Measurements from ENCODE around the gene ANXA1. TPM values are rescaled to one million over a fixed set of nuclear protein-coding genes. Genes with fewer than 3 reads are reported as not detected.
"Not testable (repeated sequence)": the region's sequence is repeated elsewhere in the genome, so short reads cannot be mapped to it uniquely, and the experiment has no call there.

Gene ANXA1
- total and polyA plus RNA-seq, 4 donors = 55.9 to 225 (median 129) TPM

- WGBS (ENCODE audit: insufficient coverage) = 84% methylated on average over 3 of the region's 4 CpGs
- H3K4me3 ChIP-seq (ENCODE audit: low read depth, low read length) = no peak overlapping the region
- no peak overlapping the region for H3K27ac ChIP-seq (ENCODE audit: low read depth, low read length)
- H3K9me3 ChIP-seq (ENCODE audit: control insufficient read depth, insufficient read depth, low read length) = no peaks in the 10 kb centered on the region
- no peaks in the 10 kb centered on the region for H3K36me3 ChIP-seq (ENCODE audit: control insufficient read depth, insufficient read depth, low read length)
- no peaks in the 10 kb centered on the region for H3K27me3 ChIP-seq (ENCODE audit: control insufficient read depth, insufficient read depth, low read length)
- H3K4me1 ChIP-seq (ENCODE audit: control insufficient read depth, insufficient read depth, low read length) = no peaks in the 10 kb centered on the region
- DNase-seq (ENCODE audit: low read depth in 4 of 6, low spot score in 6 of 6) = no peak
Observed at GRCh38 chr9:73176450-73176875, 24.8 kb downstream of the ANXA1 start.

DNA sequence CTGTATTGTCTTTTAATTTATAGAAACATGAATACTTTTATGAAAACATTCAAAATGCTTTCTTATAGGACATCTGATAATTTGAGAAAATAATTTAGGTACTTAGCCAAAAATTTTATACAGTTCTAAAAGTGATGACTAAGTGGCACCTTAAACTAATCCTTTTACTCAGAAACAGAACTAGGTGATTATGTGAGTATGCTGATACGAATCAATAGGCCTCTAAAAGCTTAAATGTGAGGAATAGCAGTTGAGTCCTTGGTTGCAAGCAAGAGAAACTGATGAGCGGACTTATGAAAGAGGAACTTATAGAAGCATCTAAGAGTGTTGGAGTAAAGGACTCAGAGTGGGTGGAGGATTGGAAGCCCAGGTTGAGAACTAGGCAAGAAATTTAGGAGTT lies 26.4 kb downstream of the ANXA1 start:
- H3K27ac ChIP-seq (ENCODE audit: low read depth, low read length) = no peak overlapping the region

DNA sequence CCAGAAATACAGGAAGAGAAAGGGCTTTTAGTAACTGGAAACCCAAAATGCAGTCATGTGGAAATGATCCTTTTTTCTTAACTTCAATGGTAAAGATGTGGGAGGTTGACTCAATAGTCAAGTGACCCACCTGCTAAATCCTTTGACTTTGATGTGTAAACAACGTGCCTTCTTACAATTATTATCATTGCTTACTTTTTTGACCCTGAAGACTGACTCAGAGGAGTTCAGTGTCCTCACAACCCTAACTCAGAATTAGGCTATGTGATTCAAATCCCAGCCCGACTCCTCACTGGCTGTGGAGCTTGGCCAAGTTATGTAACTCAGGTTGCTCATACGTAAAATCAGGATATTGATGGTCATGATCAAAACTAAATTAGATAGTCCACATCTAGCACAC lies 27.9 kb downstream of the ANXA1 start:
- 40% methylated on average over 1 of the region's 3 CpGs for WGBS (ENCODE audit: insufficient coverage)
- DNase-seq (ENCODE audit: low read depth in 4 of 6, low spot score in 6 of 6) = no peak
- H3K27ac ChIP-seq (ENCODE audit: low read depth, low read length) = no peak overlapping the region

More for the DNA sequence above, 26.4 kb downstream of the ANXA1 start:
- DNase-seq (ENCODE audit: low read depth in 4 of 6, low spot score in 6 of 6) = no peak
- Histone ChIP-seq H3K4me1 (ENCODE audit: control insufficient read depth, insufficient read depth, low read length) (no peaks in the 10 kb centered on the region), H3K4me3 (ENCODE audit: low read depth, low read length) (no peak overlapping the region), H3K36me3 (ENCODE audit: control insufficient read depth, insufficient read depth, low read length) (no peaks in the 10 kb centered on the region), H3K9me3 (ENCODE audit: control insufficient read depth, insufficient read depth, low read length) (no peaks in the 10 kb centered on the region), H3K27me3 (ENCODE audit: control insufficient read depth, insufficient read depth, low read length) (no peaks in the 10 kb centered on the region)
- 100% methylated on average over 2 of the region's 2 CpGs for WGBS (ENCODE audit: insufficient coverage)

GRCh38 chr9:73180403-73180802 lies 28.7 kb downstream of the ANXA1 start:
- H3K4me3 ChIP-seq (ENCODE audit: low read depth, low read length) = no peak overlapping the region
- H3K36me3 ChIP-seq (ENCODE audit: control insufficient read depth, insufficient read depth, low read length) = no peaks in the 10 kb centered on the region
- H3K27me3 ChIP-seq (ENCODE audit: control insufficient read depth, insufficient read depth, low read length) = no peaks in the 10 kb centered on the region
- H3K4me1 ChIP-seq (ENCODE audit: control insufficient read depth, insufficient read depth, low read length) = no peaks in the 10 kb centered on the region
- WGBS (ENCODE audit: insufficient coverage) = 83% methylated on average over 1 of the region's 1 CpG
- DNase-seq (ENCODE audit: low read depth in 4 of 6, low spot score in 6 of 6) = peak in 1 of 6 donors; percentile 33
- no peak overlapping the region for H3K27ac ChIP-seq (ENCODE audit: low read depth, low read length)
- no peaks in the 10 kb centered on the region for H3K9me3 ChIP-seq (ENCODE audit: control insufficient read depth, insufficient read depth, low read length)

More for the DNA sequence above, 27.9 kb downstream of the ANXA1 start:
- Histone ChIP-seq H3K27me3 (ENCODE audit: control insufficient read depth, insufficient read depth, low read length) (no peaks in the 10 kb centered on the region), H3K36me3 (ENCODE audit: control insufficient read depth, insufficient read depth, low read length) (no peaks in the 10 kb centered on the region), H3K9me3 (ENCODE audit: control insufficient read depth, insufficient read depth, low read length) (no peaks in the 10 kb centered on the region), H3K4me3 (ENCODE audit: low read depth, low read length) (no peak overlapping the region), H3K4me1 (ENCODE audit: control insufficient read depth, insufficient read depth, low read length) (no peaks in the 10 kb centered on the region)

DNA sequence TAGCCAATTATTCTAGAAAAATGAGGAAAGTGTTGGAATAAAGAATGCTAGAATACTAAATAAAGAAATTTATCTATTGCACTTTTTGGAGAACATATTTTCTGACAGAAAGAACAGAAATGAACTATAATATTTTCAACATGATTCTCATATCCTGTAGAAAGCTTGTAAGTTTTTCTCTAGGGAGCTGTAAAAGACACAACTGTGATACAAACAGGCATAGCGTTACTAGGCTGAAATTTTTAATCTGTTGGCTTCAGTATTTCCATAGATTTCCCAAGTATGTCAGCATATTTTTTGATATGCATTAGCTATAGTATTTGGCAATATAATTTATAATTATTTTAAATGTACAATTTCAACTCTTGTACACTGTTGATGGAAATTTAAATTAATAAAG lies 31.3 kb downstream of the ANXA1 start:
- Histone ChIP-seq H3K27me3 (ENCODE audit: control insufficient read depth, insufficient read depth, low read length) (no peaks in the 10 kb centered on the region), H3K4me3 (ENCODE audit: low read depth, low read length) (no peak overlapping the region), H3K4me1 (ENCODE audit: control insufficient read depth, insufficient read depth, low read length) (no peaks in the 10 kb centered on the region), H3K27ac (ENCODE audit: low read depth, low read length) (no peak overlapping the region), H3K36me3 (ENCODE audit: control insufficient read depth, insufficient read depth, low read length) (no peaks in the 10 kb centered on the region), H3K9me3 (ENCODE audit: control insufficient read depth, insufficient read depth, low read length) (no peaks in the 10 kb centered on the region)
- no CpG with 5 or more reads among the region's 1 CpG for WGBS (ENCODE audit: insufficient coverage)
- DNase-seq (ENCODE audit: low read depth in 4 of 6, low spot score in 6 of 6) = peak in 1 of 6 donors; percentile 29

GRCh38 chr9:73183428-73183827 lies 31.8 kb downstream of the ANXA1 start:
- no peaks in the 10 kb centered on the region for H3K27me3 ChIP-seq (ENCODE audit: control insufficient read depth, insufficient read depth, low read length)
- no peak for DNase-seq (ENCODE audit: low read depth in 4 of 6, low spot score in 6 of 6)
- H3K27ac ChIP-seq (ENCODE audit: low read depth, low read length) = no peak overlapping the region

GRCh38 chr9:73183917-73184861 lies 32.5 kb downstream of the ANXA1 start:
- Histone ChIP-seq H3K27ac (ENCODE audit: low read depth, low read length) (no peak overlapping the region), H3K4me3 (ENCODE audit: low read depth, low read length) (no peak overlapping the region), H3K9me3 (ENCODE audit: control insufficient read depth, insufficient read depth, low read length) (no peaks in the 10 kb centered on the region), H3K36me3 (ENCODE audit: control insufficient read depth, insufficient read depth, low read length) (no peaks in the 10 kb centered on the region), H3K27me3 (ENCODE audit: control insufficient read depth, insufficient read depth, low read length) (no peaks in the 10 kb centered on the region), H3K4me1 (ENCODE audit: control insufficient read depth, insufficient read depth, low read length) (no peaks in the 10 kb centered on the region)
- DNase-seq (ENCODE audit: low read depth in 4 of 6, low spot score in 6 of 6) = peak in 5 of 6 donors; percentile 27 to 86 (median 48)
- WGBS (ENCODE audit: insufficient coverage) = 60% methylated on average over 2 of the region's 3 CpGs

More at GRCh38 chr9:73183428-73183827, 31.8 kb downstream of the ANXA1 start:
- no peaks in the 10 kb centered on the region for H3K9me3 ChIP-seq (ENCODE audit: control insufficient read depth, insufficient read depth, low read length)
- H3K36me3 ChIP-seq (ENCODE audit: control insufficient read depth, insufficient read depth, low read length) = no peaks in the 10 kb centered on the region
- no peaks in the 10 kb centered on the region for H3K4me1 ChIP-seq (ENCODE audit: control insufficient read depth, insufficient read depth, low read length)
- no peak overlapping the region for H3K4me3 ChIP-seq (ENCODE audit: low read depth, low read length)

DNA sequence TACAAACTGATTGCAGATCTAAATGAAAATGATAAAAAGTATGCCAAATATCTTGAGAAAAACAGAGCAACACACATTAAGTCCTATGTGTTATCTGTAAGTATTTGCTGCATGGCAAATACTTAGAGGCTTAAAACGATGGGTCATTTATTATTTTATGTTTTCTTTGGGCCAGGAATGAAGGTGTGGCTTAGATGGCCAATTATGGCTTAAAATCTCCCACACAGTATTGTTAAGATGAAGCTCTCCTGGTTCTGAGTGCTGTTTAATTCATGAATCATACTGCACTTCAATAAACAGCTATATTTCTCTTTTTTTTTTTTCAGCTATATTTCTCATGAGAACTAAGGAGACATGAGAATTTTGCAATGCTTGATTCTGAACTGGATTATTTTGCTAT lies 39.4 kb downstream of the ANXA1 start:
- no CpG with 5 or more reads among the region's 1 CpG for WGBS (ENCODE audit: insufficient coverage)
- not testable (repeated sequence) for H3K36me3 ChIP-seq (ENCODE audit: control insufficient read depth, insufficient read depth, low read length); H3K27me3 ChIP-seq (ENCODE audit: control insufficient read depth, insufficient read depth, low read length); H3K4me3 ChIP-seq (ENCODE audit: low read depth, low read length); DNase-seq (ENCODE audit: low read depth in 4 of 6, low spot score in 6 of 6); H3K4me1 ChIP-seq (ENCODE audit: control insufficient read depth, insufficient read depth, low read length); H3K9me3 ChIP-seq (ENCODE audit: control insufficient read depth, insufficient read depth, low read length); H3K27ac ChIP-seq (ENCODE audit: low read depth, low read length)

DNA sequence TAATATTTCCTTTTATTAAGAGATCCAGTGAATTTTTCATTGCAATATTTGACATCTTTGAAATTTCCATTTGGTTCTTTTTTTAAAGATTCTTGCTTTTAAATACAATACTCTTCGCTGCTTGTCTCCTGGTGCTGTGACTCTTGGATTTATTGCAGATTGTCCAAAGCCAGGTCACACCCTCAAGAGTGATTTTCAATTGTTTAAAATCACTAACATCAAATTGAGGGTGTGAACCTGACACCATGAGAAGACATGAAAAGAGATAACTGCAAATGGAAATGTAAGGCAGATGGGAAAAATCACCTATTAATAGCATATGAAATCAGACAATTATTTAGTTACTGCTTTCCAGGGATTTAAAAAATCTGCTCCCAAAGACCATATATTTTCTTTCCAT lies 42.6 kb downstream of the ANXA1 start:
- no peaks in the 10 kb centered on the region for H3K27me3 ChIP-seq (ENCODE audit: control insufficient read depth, insufficient read depth, low read length)
- no peaks in the 10 kb centered on the region for H3K4me1 ChIP-seq (ENCODE audit: control insufficient read depth, insufficient read depth, low read length)
- no CpG with 5 or more reads among the region's 1 CpG for WGBS (ENCODE audit: insufficient coverage)
- no peaks in the 10 kb centered on the region for H3K36me3 ChIP-seq (ENCODE audit: control insufficient read depth, insufficient read depth, low read length)
- no peak for DNase-seq (ENCODE audit: low read depth in 4 of 6, low spot score in 6 of 6)
- no peak overlapping the region for H3K27ac ChIP-seq (ENCODE audit: low read depth, low read length)
- no peaks in the 10 kb centered on the region for H3K9me3 ChIP-seq (ENCODE audit: control insufficient read depth, insufficient read depth, low read length)
- no peak overlapping the region for H3K4me3 ChIP-seq (ENCODE audit: low read depth, low read length)

GRCh38 chr9:73199448-73199847 lies 47.8 kb downstream of the ANXA1 start:
- Histone ChIP-seq H3K4me3 (ENCODE audit: low read depth, low read length) (no peak overlapping the region), H3K27me3 (ENCODE audit: control insufficient read depth, insufficient read depth, low read length) (no peaks in the 10 kb centered on the region), H3K27ac (ENCODE audit: low read depth, low read length) (no peak overlapping the region), H3K4me1 (ENCODE audit: control insufficient read depth, insufficient read depth, low read length) (no peaks in the 10 kb centered on the region), H3K9me3 (ENCODE audit: control insufficient read depth, insufficient read depth, low read length) (no peaks in the 10 kb centered on the region), H3K36me3 (ENCODE audit: control insufficient read depth, insufficient read depth, low read length) (no peaks in the 10 kb centered on the region)
- no CpG with 5 or more reads among the region's 2 CpGs for WGBS (ENCODE audit: insufficient coverage)
- DNase-seq (ENCODE audit: low read depth in 4 of 6, low spot score in 6 of 6) = no peak
